ENCODE results near the gene SLC43A3.
A peak's percentile ranks its signal among the peaks of the same experiment; 100 is the strongest.

SLC43A3 gene

GRCh38 chr11:57444362-57445121 is 17.6 kb upstream of the SLC43A3 start:
- Histone ChIP-seq H3K4me1 (ENCODE audit: control insufficient read depth in 2 of 2, insufficient read depth in 2 of 2, low read length in 2 of 2) (peaks cover 0 to 10% of the 10 kb centered on the region in 2 donors), H3K9ac (ENCODE audit: low read depth in 1 of 2, low read length in 2 of 2) (no peak overlapping the region), H3K27me3 (ENCODE audit: control insufficient read depth in 2 of 2, insufficient read depth in 2 of 2, low read length in 2 of 2) (no peaks in the 10 kb centered on the region), H3K9me3 (ENCODE audit: control insufficient read depth in 2 of 2, low read length in 2 of 2) (no peaks in the 10 kb centered on the region), H3K4me3 (ENCODE audit: low read length in 2 of 2) (no peak overlapping the region), H3K36me3 (ENCODE audit: control insufficient read depth in 2 of 2, insufficient read depth in 2 of 2, low read length in 2 of 2) (no peaks in the 10 kb centered on the region), H3K27ac (ENCODE audit: low read depth in 2 of 2, low read length in 2 of 2) (peak overlapping the region; percentile 15 to 17)

GRCh38 chr11:57440744-57441414 is 14.0 kb upstream of the SLC43A3 start:
- no peak overlapping the region for H3K27ac ChIP-seq (ENCODE audit: low read depth in 2 of 2, low read length in 2 of 2)
- H3K27me3 ChIP-seq (ENCODE audit: control insufficient read depth in 2 of 2, insufficient read depth in 2 of 2, low read length in 2 of 2): no peaks in the 10 kb centered on the region
- no peak overlapping the region for H3K4me3 ChIP-seq (ENCODE audit: low read length in 2 of 2)
- H3K9ac ChIP-seq (ENCODE audit: low read depth in 1 of 2, low read length in 2 of 2): no peak overlapping the region
- H3K36me3 ChIP-seq (ENCODE audit: control insufficient read depth in 2 of 2, insufficient read depth in 2 of 2, low read length in 2 of 2): no peaks in the 10 kb centered on the region
- peaks cover 0 to 5% of the 10 kb centered on the region in 2 donors for H3K4me1 ChIP-seq (ENCODE audit: control insufficient read depth in 2 of 2, insufficient read depth in 2 of 2, low read length in 2 of 2)
- H3K9me3 ChIP-seq (ENCODE audit: control insufficient read depth in 2 of 2, low read length in 2 of 2): no peaks in the 10 kb centered on the region

- H3K9me3 ChIP-seq (ENCODE audit: control insufficient read depth in 2 of 2, low read length in 2 of 2): no peaks in the 10 kb centered on the region
- H3K36me3 ChIP-seq (ENCODE audit: control insufficient read depth in 2 of 2, insufficient read depth in 2 of 2, low read length in 2 of 2): no peaks in the 10 kb centered on the region
- H3K4me1 ChIP-seq (ENCODE audit: control insufficient read depth in 2 of 2, insufficient read depth in 2 of 2, low read length in 2 of 2): peaks cover 0 to 2% of the 10 kb centered on the region in 2 donors
- H3K27me3 ChIP-seq (ENCODE audit: control insufficient read depth in 2 of 2, insufficient read depth in 2 of 2, low read length in 2 of 2): no peaks in the 10 kb centered on the region
- no peak overlapping the region for H3K4me3 ChIP-seq (ENCODE audit: low read length in 2 of 2)
- H3K27ac ChIP-seq (ENCODE audit: low read depth in 2 of 2, low read length in 2 of 2): no peak overlapping the region
- no peak overlapping the region for H3K9ac ChIP-seq (ENCODE audit: low read depth in 1 of 2, low read length in 2 of 2)
These were observed 12.9 kb upstream of the SLC43A3 start for GRCh38 chr11:57439786-57440185.

- H3K36me3 ChIP-seq (ENCODE audit: control insufficient read depth in 2 of 2, insufficient read depth in 2 of 2, low read length in 2 of 2): no peaks in the 10 kb centered on the region
- H3K4me1 ChIP-seq (ENCODE audit: control insufficient read depth in 2 of 2, insufficient read depth in 2 of 2, low read length in 2 of 2): no peaks in the 10 kb centered on the region
- H3K27ac ChIP-seq (ENCODE audit: low read depth in 2 of 2, low read length in 2 of 2): no peak overlapping the region
- H3K9me3 ChIP-seq (ENCODE audit: control insufficient read depth in 2 of 2, low read length in 2 of 2): no peaks in the 10 kb centered on the region
- H3K9ac ChIP-seq (ENCODE audit: low read depth in 1 of 2, low read length in 2 of 2): no peak overlapping the region
- H3K4me3 ChIP-seq (ENCODE audit: low read length in 2 of 2): no peak overlapping the region
- H3K27me3 ChIP-seq (ENCODE audit: control insufficient read depth in 2 of 2, insufficient read depth in 2 of 2, low read length in 2 of 2): no peaks in the 10 kb centered on the region
These were observed 11.7 kb upstream of the SLC43A3 start for GRCh38 chr11:57438345-57439285.

- Histone ChIP-seq H3K4me1 (ENCODE audit: control insufficient read depth in 2 of 2, insufficient read depth in 2 of 2, low read length in 2 of 2) (no peaks in the 10 kb centered on the region), H3K36me3 (ENCODE audit: control insufficient read depth in 2 of 2, insufficient read depth in 2 of 2, low read length in 2 of 2) (no peaks in the 10 kb centered on the region), H3K27me3 (ENCODE audit: control insufficient read depth in 2 of 2, insufficient read depth in 2 of 2, low read length in 2 of 2) (no peaks in the 10 kb centered on the region), H3K4me3 (ENCODE audit: low read length in 2 of 2) (no peak overlapping the region), H3K9ac (ENCODE audit: low read depth in 1 of 2, low read length in 2 of 2) (no peak overlapping the region), H3K27ac (ENCODE audit: low read depth in 2 of 2, low read length in 2 of 2) (no peak overlapping the region), H3K9me3 (ENCODE audit: control insufficient read depth in 2 of 2, low read length in 2 of 2) (no peaks in the 10 kb centered on the region)
These were observed 9.1 kb upstream of the SLC43A3 start for GRCh38 chr11:57436031-57436430.

- Histone ChIP-seq H3K27ac (ENCODE audit: low read depth in 2 of 2, low read length in 2 of 2) (no peak overlapping the region), H3K9me3 (ENCODE audit: control insufficient read depth in 2 of 2, low read length in 2 of 2) (no peaks in the 10 kb centered on the region), H3K27me3 (ENCODE audit: control insufficient read depth in 2 of 2, insufficient read depth in 2 of 2, low read length in 2 of 2) (no peaks in the 10 kb centered on the region), H3K4me3 (ENCODE audit: low read length in 2 of 2) (no peak overlapping the region), H3K4me1 (ENCODE audit: control insufficient read depth in 2 of 2, insufficient read depth in 2 of 2, low read length in 2 of 2) (no peaks in the 10 kb centered on the region), H3K36me3 (ENCODE audit: control insufficient read depth in 2 of 2, insufficient read depth in 2 of 2, low read length in 2 of 2) (no peaks in the 10 kb centered on the region), H3K9ac (ENCODE audit: low read depth in 1 of 2, low read length in 2 of 2) (no peak overlapping the region)
These were observed 8.0 kb upstream of the SLC43A3 start for GRCh38 chr11:57434640-57435546.

GRCh38 chr11:57432714-57433163 is 5.8 kb upstream of the SLC43A3 start:
- Histone ChIP-seq H3K27me3 (ENCODE audit: control insufficient read depth in 2 of 2, insufficient read depth in 2 of 2, low read length in 2 of 2) (no peaks in the 10 kb centered on the region), H3K36me3 (ENCODE audit: control insufficient read depth in 2 of 2, insufficient read depth in 2 of 2, low read length in 2 of 2) (no peaks in the 10 kb centered on the region), H3K27ac (ENCODE audit: low read depth in 2 of 2, low read length in 2 of 2) (no peak overlapping the region), H3K4me1 (ENCODE audit: control insufficient read depth in 2 of 2, insufficient read depth in 2 of 2, low read length in 2 of 2) (peaks cover 0 to 2% of the 10 kb centered on the region in 2 donors), H3K4me3 (ENCODE audit: low read length in 2 of 2) (no peak overlapping the region), H3K9ac (ENCODE audit: low read depth in 1 of 2, low read length in 2 of 2) (no peak overlapping the region), H3K9me3 (ENCODE audit: control insufficient read depth in 2 of 2, low read length in 2 of 2) (no peaks in the 10 kb centered on the region)

- no peaks in the 10 kb centered on the region for H3K9me3 ChIP-seq (ENCODE audit: control insufficient read depth in 2 of 2, low read length in 2 of 2)
- no peak overlapping the region for H3K4me3 ChIP-seq (ENCODE audit: low read length in 2 of 2)
- H3K27ac ChIP-seq (ENCODE audit: low read depth in 2 of 2, low read length in 2 of 2): no peak overlapping the region
- H3K36me3 ChIP-seq (ENCODE audit: control insufficient read depth in 2 of 2, insufficient read depth in 2 of 2, low read length in 2 of 2): no peaks in the 10 kb centered on the region
- H3K4me1 ChIP-seq (ENCODE audit: control insufficient read depth in 2 of 2, insufficient read depth in 2 of 2, low read length in 2 of 2): peaks cover 2 to 4% of the 10 kb centered on the region in 2 donors
- H3K9ac ChIP-seq (ENCODE audit: low read depth in 1 of 2, low read length in 2 of 2): no peak overlapping the region
- H3K27me3 ChIP-seq (ENCODE audit: control insufficient read depth in 2 of 2, insufficient read depth in 2 of 2, low read length in 2 of 2): no peaks in the 10 kb centered on the region
These were observed 5.2 kb upstream of the SLC43A3 start for GRCh38 chr11:57432149-57432561.

GRCh38 chr11:57430952-57431351 is 4.0 kb upstream of the SLC43A3 start:
- peaks cover 11% of the 10 kb centered on the region in 2 donors for H3K4me1 ChIP-seq (ENCODE audit: control insufficient read depth in 2 of 2, insufficient read depth in 2 of 2, low read length in 2 of 2)
- no peaks in the 10 kb centered on the region for H3K9me3 ChIP-seq (ENCODE audit: control insufficient read depth in 2 of 2, low read length in 2 of 2)
- H3K27ac ChIP-seq (ENCODE audit: low read depth in 2 of 2, low read length in 2 of 2): no peak overlapping the region
- no peaks in the 10 kb centered on the region for H3K27me3 ChIP-seq (ENCODE audit: control insufficient read depth in 2 of 2, insufficient read depth in 2 of 2, low read length in 2 of 2)
- H3K4me3 ChIP-seq (ENCODE audit: low read length in 2 of 2): no peak overlapping the region
- H3K9ac ChIP-seq (ENCODE audit: low read depth in 1 of 2, low read length in 2 of 2): no peak overlapping the region
- H3K36me3 ChIP-seq (ENCODE audit: control insufficient read depth in 2 of 2, insufficient read depth in 2 of 2, low read length in 2 of 2): no peaks in the 10 kb centered on the region

Data from mucosa of rectum (tissue), 2 donors.